Mammary microvascular endothelial cell (primary cell): ENCODE data around the gene ZNF578. TPM values are rescaled to one million over a fixed set of nuclear protein-coding genes. Genes with fewer than 3 reads are reported as not detected.

ENCODE experiments used
- total RNA-seq: library from RNA; depleted of rRNA; stranded (reverse); fragments of >200 nt; gene quantifications from 2 replicates; pipeline ENCODE4 v1.2.3, GENCODE V29; 2015

The ZNF578 gene
- total RNA-seq = 0.49 and 2.0 TPM in 2 replicates

DNA sequence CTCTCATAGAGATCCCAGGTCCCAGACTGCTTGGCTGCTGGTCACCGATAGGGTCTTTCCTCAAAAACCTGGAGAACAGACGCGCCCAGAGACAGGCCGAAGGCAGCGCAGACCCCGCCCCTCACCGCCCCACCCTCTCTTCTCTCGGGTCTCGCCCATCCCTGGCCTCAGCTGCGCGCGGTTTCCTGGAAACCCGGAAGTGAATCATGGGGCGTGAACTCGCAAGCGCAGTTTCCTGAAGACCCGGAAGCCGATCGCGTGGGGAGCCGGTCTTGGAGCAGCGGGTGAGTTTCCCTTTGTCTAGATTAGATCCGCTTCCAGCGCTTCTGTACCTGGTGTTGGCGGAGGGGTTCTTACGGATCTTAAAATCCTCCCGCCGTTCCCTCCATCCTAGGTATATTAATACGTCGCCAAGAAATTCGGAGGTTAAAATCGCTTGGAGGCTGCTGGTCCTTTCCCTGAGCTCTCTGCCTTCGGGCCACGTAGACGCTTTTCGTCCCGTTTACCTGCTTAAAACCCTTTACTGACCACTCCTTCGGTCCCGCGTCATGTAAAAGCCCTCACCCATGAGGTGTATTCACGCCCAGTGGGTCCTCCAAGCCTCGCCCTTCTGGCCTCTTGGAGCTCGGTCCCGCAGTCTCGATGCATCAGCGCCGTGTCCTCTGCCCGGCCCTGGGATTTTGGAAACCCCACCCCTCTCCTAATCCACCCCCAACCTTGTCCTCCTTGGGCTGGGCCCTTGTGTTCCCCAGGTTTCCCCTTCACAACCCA is at the start of gene ZNF578:
TSS of gene ZNF578 (plus strand) at position 230 of the 771 bp plus-strand sequence. CDS start 48,293 bp downstream, outside the sequence.

GRCh38 chr19:52428937-52429336 is 24.4 kb upstream of the ZNF578 start, which contains the start of gene ZNF534:
Gene ZNF534, plus strand, starts transcription at chr19:52429148. Its CDS starts 2,327 bp downstream, at chr19:52431475.

DNA sequence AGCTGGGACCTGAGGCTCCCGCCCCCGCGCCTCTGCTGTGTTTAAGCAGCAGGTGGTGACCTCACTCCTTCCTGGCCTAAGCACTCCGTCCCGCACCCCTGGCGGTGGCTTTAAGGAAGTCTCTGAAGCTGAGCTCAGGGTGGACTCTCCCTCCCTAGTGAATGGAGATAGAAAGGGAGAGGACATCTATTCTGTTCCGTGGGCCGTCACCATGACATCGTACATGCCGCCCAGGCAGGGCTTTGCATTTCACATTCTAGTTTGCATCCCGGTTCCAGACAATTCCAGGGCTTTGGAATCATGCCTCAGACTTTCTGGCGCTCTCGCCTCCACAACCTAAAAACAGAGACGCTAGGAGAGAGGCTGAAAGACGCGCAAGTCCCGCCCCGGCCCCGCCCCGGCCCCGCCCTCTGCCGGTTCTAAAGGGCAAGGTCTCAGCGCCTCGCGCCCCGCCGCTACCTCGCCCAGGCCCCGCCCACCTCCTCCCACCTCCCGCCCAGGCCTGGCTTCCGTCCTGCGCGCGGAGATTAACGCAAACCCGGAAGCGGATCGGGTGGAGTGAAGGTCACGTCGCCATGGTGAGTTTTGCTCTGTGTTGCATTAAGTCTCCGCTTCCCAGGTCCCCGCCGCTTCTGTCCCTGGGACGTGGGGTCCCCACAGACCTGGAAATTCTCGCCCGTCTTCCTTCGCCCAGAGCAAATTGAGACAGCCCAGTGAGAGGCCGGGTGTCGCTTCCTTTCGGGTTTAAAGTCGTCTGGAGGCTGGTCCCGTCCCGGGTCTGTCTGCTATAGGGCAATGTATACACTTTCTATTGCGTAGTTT is 74.0 kb downstream of the ZNF578 start, which contains the start of gene ZNF808:
TSS of gene ZNF808 (plus strand) at position 535 of the 822 bp plus-strand sequence. CDS start 15,617 bp downstream, outside the sequence.

Other genes starting within 250 kb of the ZNF578 start
- 5.4 and 8.3 TPM in 2 replicates for gene ZNF766, start 184.0 kb upstream of the ZNF578 start, total RNA-seq
- gene ZNF480, start 156.4 kb upstream of the ZNF578 start, total RNA-seq = 5.1 and 6.2 TPM in 2 replicates
- gene ZNF610, start 117.3 kb upstream of the ZNF578 start, total RNA-seq = 0.89 and 7.3 TPM in 2 replicates
- gene ZNF880, start 83.6 kb upstream of the ZNF578 start, total RNA-seq = 12.6 and 12.8 TPM in 2 replicates
- gene ZNF528, start 55.7 kb upstream of the ZNF578 start, total RNA-seq = 6.2 and 11.3 TPM in 2 replicates
- gene ZNF534, start 24.4 kb upstream of the ZNF578 start, total RNA-seq = not detected in 2 replicates
- 7.9 and 10.3 TPM in 2 replicates for gene ZNF808, start 74.1 kb downstream of the ZNF578 start, total RNA-seq
- 8.9 and 9.7 TPM in 2 replicates for gene ZNF701, start 116.7 kb downstream of the ZNF578 start, total RNA-seq
- 20.8 and 25.8 TPM in 2 replicates for gene ZNF83, start 184.8 kb downstream of the ZNF578 start, total RNA-seq